ENCODE data around the gene GRIK4. TPM values are rescaled to one million over a fixed set of nuclear protein-coding genes. Genes with fewer than 3 reads are reported as not detected.

Gene GRIK4
- total RNA-seq, 1 donor from 2014 or later = 2.2 TPM

DNA sequence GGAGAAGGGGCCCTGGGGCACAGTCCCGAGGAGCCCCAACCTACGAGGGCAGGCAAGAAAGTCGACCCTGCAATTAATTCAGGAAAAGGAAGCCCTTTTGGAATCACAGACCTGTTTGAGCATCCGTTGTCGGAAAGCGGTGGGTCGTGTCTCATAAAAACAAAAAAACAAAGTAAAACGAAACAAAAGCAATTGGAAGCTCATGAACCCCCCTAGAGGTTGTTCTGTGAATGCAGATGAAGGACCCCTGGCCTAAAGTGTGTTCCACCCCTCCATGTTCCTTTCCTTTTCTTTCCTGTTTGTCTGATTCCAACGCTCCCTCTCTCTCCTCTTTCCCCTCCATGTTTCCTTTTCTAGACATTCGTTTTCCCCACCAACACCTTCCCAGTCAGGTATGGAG lies 203.7 kb downstream of the GRIK4 start:
- Mint-ChIP-seq H3K4me1 (peaks cover 50% of the 10 kb centered on the region), H3K27ac (no peak overlapping the region), H3K36me3 (no peaks in the 10 kb centered on the region), H3K4me3 (no peak overlapping the region), H3K27me3 (ENCODE audit: low read depth) (no peaks in the 10 kb centered on the region), H3K9me3 (no peaks in the 10 kb centered on the region)
- no peak for DNase-seq (ENCODE audit: low spot score in 2 of 2, unreplicated experiment in 2 of 2)
- TF ChIP-seq, protein P1, sequence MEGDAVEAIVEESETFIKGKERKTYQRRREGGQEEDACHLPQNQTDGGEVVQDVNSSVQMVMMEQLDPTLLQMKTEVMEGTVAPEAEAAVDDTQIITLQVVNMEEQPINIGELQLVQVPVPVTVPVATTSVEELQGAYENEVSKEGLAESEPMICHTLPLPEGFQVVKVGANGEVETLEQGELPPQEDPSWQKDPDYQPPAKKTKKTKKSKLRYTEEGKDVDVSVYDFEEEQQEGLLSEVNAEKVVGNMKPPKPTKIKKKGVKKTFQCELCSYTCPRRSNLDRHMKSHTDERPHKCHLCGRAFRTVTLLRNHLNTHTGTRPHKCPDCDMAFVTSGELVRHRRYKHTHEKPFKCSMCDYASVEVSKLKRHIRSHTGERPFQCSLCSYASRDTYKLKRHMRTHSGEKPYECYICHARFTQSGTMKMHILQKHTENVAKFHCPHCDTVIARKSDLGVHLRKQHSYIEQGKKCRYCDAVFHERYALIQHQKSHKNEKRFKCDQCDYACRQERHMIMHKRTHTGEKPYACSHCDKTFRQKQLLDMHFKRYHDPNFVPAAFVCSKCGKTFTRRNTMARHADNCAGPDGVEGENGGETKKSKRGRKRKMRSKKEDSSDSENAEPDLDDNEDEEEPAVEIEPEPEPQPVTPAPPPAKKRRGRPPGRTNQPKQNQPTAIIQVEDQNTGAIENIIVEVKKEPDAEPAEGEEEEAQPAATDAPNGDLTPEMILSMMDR (IDR thresholded peaks at IDR 0.05; ENCODE audit: unreplicated experiment) = peak; percentile 29

DNA sequence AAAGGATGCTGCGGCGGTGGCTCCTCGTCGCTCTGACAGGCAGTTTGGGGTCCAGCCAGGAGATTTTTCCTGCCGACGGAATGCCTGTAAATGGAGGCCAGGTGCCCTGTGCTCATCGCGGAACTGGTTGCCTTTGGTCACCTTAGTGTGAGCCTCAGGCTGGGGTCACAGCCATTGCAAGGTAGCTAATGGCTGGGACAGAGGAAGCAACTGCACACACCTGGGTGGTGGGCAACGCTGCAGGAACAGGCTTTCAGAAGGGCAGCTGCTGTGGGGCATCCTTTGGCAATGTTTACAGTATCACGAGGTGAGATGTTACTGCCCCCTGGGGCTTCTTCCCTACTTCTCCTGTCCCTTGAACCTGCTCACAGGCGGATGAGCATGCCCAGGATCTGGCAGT lies 205.5 kb downstream of the GRIK4 start:
- DNase-seq (ENCODE audit: low spot score in 2 of 2, unreplicated experiment in 2 of 2) = no peak
- TF ChIP-seq, protein P1 (IDR thresholded peaks at IDR 0.05; ENCODE audit: unreplicated experiment) = no peak
- no peaks in the 10 kb centered on the region for H3K36me3 Mint-ChIP-seq
- H3K4me3 Mint-ChIP-seq = no peak overlapping the region
- no peak overlapping the region for H3K27ac Mint-ChIP-seq
- peaks cover 36% of the 10 kb centered on the region for H3K4me1 Mint-ChIP-seq
- no peaks in the 10 kb centered on the region for H3K9me3 Mint-ChIP-seq
- H3K27me3 Mint-ChIP-seq (ENCODE audit: low read depth) = no peaks in the 10 kb centered on the region

DNA sequence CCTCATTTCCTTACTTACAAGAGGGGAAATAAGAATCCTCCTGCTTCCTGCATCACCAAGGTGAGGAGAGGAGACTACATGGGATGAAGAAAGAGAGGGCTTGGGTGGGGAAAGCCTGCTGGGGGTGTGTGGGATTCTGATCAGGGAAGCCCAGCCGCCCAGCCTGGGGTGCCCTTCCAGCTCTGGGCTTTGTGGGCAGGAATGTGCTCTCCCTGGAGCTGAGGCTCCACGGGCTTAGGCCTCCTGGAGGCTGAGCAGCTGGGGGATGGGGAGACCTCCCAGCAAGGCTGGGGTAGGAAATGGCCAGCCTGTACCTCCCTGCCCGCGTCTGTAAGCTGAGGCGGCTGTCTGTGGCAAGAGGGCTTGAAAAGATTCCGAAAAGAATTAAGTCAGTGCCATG lies 206.1 kb downstream of the GRIK4 start:
- TF ChIP-seq, protein P1 (IDR thresholded peaks at IDR 0.05; ENCODE audit: unreplicated experiment) = no peak
- Mint-ChIP-seq H3K9me3 (no peaks in the 10 kb centered on the region), H3K36me3 (no peaks in the 10 kb centered on the region), H3K4me3 (no peak overlapping the region), H3K27me3 (ENCODE audit: low read depth) (no peaks in the 10 kb centered on the region), H3K27ac (no peak overlapping the region), H3K4me1 (peaks cover 35% of the 10 kb centered on the region)
- no peak for DNase-seq (ENCODE audit: low spot score in 2 of 2, unreplicated experiment in 2 of 2)

DNA sequence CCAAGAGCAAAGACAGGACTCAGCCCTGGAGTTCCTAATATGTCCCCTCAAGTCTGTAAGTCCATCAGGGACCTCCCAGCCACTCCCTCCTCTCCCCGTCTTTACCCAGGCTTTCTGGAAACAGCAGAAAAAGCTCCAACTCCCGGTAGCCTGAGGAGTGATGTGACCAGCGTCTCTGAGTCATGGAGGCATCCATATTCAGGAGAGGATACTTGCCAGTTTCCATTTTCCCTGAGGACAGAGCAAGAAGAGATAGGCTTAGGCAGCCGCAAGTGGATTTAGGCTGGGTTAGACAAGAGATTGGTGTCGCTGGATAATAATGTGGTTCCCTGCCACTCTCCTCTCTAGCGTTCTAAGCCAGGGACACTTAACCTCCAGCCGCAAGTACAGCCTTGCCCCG lies 206.6 kb downstream of the GRIK4 start:
- H3K9me3 Mint-ChIP-seq = no peaks in the 10 kb centered on the region
- no peak overlapping the region for H3K27ac Mint-ChIP-seq
- DNase-seq (ENCODE audit: low spot score in 2 of 2, unreplicated experiment in 2 of 2) = no peak
- no peaks in the 10 kb centered on the region for H3K27me3 Mint-ChIP-seq (ENCODE audit: low read depth)
- TF ChIP-seq, protein P1 (IDR thresholded peaks at IDR 0.05; ENCODE audit: unreplicated experiment) = no peak
- H3K4me3 Mint-ChIP-seq = no peak overlapping the region
- H3K4me1 Mint-ChIP-seq = peaks cover 31% of the 10 kb centered on the region
- no peaks in the 10 kb centered on the region for H3K36me3 Mint-ChIP-seq

DNA sequence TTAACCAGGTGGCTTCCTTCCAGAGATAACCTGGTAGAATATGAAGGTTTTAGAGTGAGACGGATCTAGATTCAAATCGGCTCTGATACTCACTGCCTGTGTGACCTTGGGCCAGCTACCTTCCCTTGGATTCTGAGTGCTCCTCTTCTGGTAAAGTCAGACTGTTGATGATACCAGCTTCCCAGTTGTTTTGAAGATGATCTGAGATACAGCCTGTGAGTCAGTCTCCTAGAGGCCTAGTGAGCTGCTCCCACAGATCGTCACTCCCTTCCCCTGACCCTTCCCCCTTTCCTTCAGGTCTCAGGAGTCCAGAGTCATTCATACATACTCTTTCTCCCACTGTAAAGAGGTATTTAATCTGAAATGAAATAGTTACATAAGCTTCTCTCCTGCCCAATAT lies 207.8 kb downstream of the GRIK4 start:
- Mint-ChIP-seq H3K36me3 (no peaks in the 10 kb centered on the region), H3K27ac (peak overlapping the region; percentile 75), H3K27me3 (ENCODE audit: low read depth) (no peaks in the 10 kb centered on the region), H3K4me3 (no peak overlapping the region), H3K4me1 (peaks cover 21% of the 10 kb centered on the region), H3K9me3 (no peaks in the 10 kb centered on the region)
- TF ChIP-seq, protein P1 (IDR thresholded peaks at IDR 0.05; ENCODE audit: unreplicated experiment) = no peak
- no peak for DNase-seq (ENCODE audit: low spot score in 2 of 2, unreplicated experiment in 2 of 2)

DNA sequence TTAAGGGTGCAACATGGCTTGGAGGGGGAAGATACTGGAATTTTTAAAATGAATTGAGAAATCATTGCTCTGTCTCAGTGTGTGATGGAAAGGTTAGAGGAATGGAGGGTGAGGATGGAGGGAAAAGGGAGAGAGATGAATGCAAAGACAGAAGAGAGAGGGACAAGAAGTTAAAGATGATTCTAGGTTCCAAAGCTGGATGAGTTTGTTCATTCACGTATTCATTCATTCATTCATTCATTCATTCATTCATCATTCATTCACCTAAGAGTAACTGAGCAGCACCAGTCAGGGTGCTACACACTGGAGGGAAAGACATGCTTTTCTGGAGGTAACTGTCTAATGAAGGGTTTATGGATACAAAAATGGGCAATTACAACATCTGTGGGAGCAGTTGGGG lies 209.2 kb downstream of the GRIK4 start:
- Mint-ChIP-seq H3K36me3 (no peaks in the 10 kb centered on the region), H3K4me3 (no peak overlapping the region), H3K27me3 (ENCODE audit: low read depth) (no peaks in the 10 kb centered on the region), H3K27ac (no peak overlapping the region), H3K9me3 (peaks cover 4% of the 10 kb centered on the region), H3K4me1 (peaks cover 18% of the 10 kb centered on the region)
- TF ChIP-seq, protein P1 (IDR thresholded peaks at IDR 0.05; ENCODE audit: unreplicated experiment) = no peak
- DNase-seq (ENCODE audit: low spot score in 2 of 2, unreplicated experiment in 2 of 2) = no peak

Data from mesothelial cell of epicardium (in vitro differentiated cells).